ENCODE results near the gene IL4I1.

Gene IL4I1

GRCh38 chr19:49877879-49878743 lies 18.6 kb downstream of the IL4I1 start:
- peak; percentile 98 for DNase-seq

GRCh38 chr19:49877020-49877878 lies 19.4 kb downstream of the IL4I1 start, which contains the start of the genes AKT1S1 and TBC1D17:
Gene AKT1S1, minus strand, starts transcription at chr19:49877355. Its CDS starts 4,060 bp downstream, at chr19:49873295.
Gene TBC1D17, plus strand, starts transcription at chr19:49877702. Its CDS starts 22 bp downstream, at chr19:49877724.
- peak; percentile 99 for DNase-seq

- peak; percentile 99 for DNase-seq
Observed at GRCh38 chr19:49876422-49877019, 20.2 kb downstream of the IL4I1 start.

- DNase-seq = peak; percentile 85
Observed at GRCh38 chr19:49875857-49876421, 20.7 kb downstream of the IL4I1 start.

- DNase-seq = no peak
Observed at GRCh38 chr19:49875177-49875576, 21.5 kb downstream of the IL4I1 start.

- DNase-seq = no peak
Observed at GRCh38 chr19:49874503-49875157, 22.1 kb downstream of the IL4I1 start.

- no peak for DNase-seq
Observed at GRCh38 chr19:49873834-49874233, 22.9 kb downstream of the IL4I1 start.

GRCh38 chr19:49873129-49873521 lies 23.6 kb downstream of the IL4I1 start:
- DNase-seq = no peak

GRCh38 chr19:49872245-49873128 lies 24.2 kb downstream of the IL4I1 start:
- no peak for DNase-seq

- no peak for DNase-seq
Observed at GRCh38 chr19:49871349-49871985, 25.2 kb downstream of the IL4I1 start.

- peak; percentile 47 for DNase-seq
Observed at GRCh38 chr19:49870309-49870901, 26.3 kb downstream of the IL4I1 start.

- peak; percentile 99 for DNase-seq
Observed at GRCh38 chr19:49869484-49870308, 27.0 kb downstream of the IL4I1 start.

- DNase-seq = no peak
Observed at GRCh38 chr19:49869009-49869483, 27.6 kb downstream of the IL4I1 start.

- DNase-seq = peak; percentile 95
Observed at GRCh38 chr19:49866933-49867782, 29.5 kb downstream of the IL4I1 start, which contains the start of gene PNKP. Gene PNKP, minus strand, starts transcription at chr19:49867576. Its CDS starts 372 bp downstream, at chr19:49867204.

GRCh38 chr19:49864890-49865289 lies 31.8 kb downstream of the IL4I1 start:
- no peak for DNase-seq

GRCh38 chr19:49863935-49864320 lies 32.8 kb downstream of the IL4I1 start:
- DNase-seq = peak; percentile 36

GRCh38 chr19:49863254-49863934 lies 33.3 kb downstream of the IL4I1 start:
- DNase-seq = peak; percentile 23
